HCT116 (cell line): ENCODE measurements around the gene FSD1. TPM values are rescaled to one million over a fixed set of nuclear protein-coding genes. Genes with fewer than 3 reads are reported as not detected.

Experiments
- ATAC-seq: fragments of 200-7000 bp; cut with Tn5 transposase; 2 replicates; pipeline ENCODE4 v1.9.1; 2020; ENCODE audit warnings: mild to moderate bottlenecking, moderate library complexity
- BruUV-seq: library from RNA; stranded (reverse); fragments of 400-500 nt; replicated peaks from 2 replicates; lab custom pipeline; 2021; lab: Mats Ljungman, UMichigan
- CTCF ChIA-PET: fragments of 300-600 bp; sonication (Branson Sonifier 250); formaldehyde crosslinking; loops from one replicate; lab custom pipeline; 2021; ENCODE audit warnings: antibody characterized with exemption; lab: Charles Lee
- POLR2A ChIA-PET: fragments of 300-600, 350-600 bp; sonication (Branson Sonifier 250); formaldehyde crosslinking; loops from one replicate; lab custom pipeline; 2021; ENCODE audit warnings: antibody characterized with exemption; lab: Charles Lee
- RAD21 ChIA-PET, 2 experiments: fragments of 300-600 bp; sonication (Branson Sonifier 250); formaldehyde crosslinking; loops; one replicate each; lab custom pipeline; 2023; ENCODE audit warnings: low total read pairs in 2 of 2; ENCODE audit not compliant: uncharacterized antibody in 2 of 2, unreplicated experiment in 2 of 2, low non-redundant PET in 1 of 2; lab: Charles Lee
- DNase-seq: peaks from one replicate; pipeline ENCODE4 v3.0.0-alpha.2; 2010; ENCODE audit warnings: low read depth, low spot score
- H2AFZ ChIP-seq: fragments of 200-600 bp; shearing (Covaris generic), sonication (generic); 2 replicates; pipeline ENCODE4 v1.6.1; 2017; ENCODE audit warnings: low read depth, mixed run types, mixed read lengths, antibody characterized with exemption, low read length; ENCODE audit not compliant: poor library complexity, severe bottlenecking
- H3K27ac ChIP-seq: 2 replicates; pipeline ENCODE4 v1.5.1; 2012; ENCODE audit warnings: low read depth, low read length
- H3K27me3 ChIP-seq: fragments of 200-600 bp; sonication (generic); 2 replicates; pipeline ENCODE4 v1.6.1; 2016; ENCODE audit warnings: mixed run types, low read length, mixed read lengths; ENCODE audit not compliant: insufficient read depth
- H3K36me3 ChIP-seq, 2 experiments: fragments of 200-500 bp in 1 of 2; fragments of 200-600 bp in 1 of 2; sonication (Bioruptor generic) in 1 of 2; sonication (generic) in 1 of 2; 2 replicates each; pipeline versions ENCODE4 v1.5.1 to v1.6.1; 2014 to 2016; ENCODE audit warnings: low read length in 2 of 2, inconsistent platforms in 1 of 2, mixed read lengths in 1 of 2, mixed run types in 1 of 2; ENCODE audit not compliant: insufficient read depth in 2 of 2, control insufficient read depth in 1 of 2
- H3K4me1 ChIP-seq, 2 experiments: fragments of 200-600 bp in 1 of 2; sonication (generic) in 1 of 2; 2 replicates each; pipeline versions ENCODE4 v1.5.1 to v1.6.1; 2012 to 2017; ENCODE audit warnings: low read length in 2 of 2, inconsistent platforms in 1 of 2, mild to moderate bottlenecking in 1 of 2, mixed read lengths in 1 of 2, mixed run types in 1 of 2, moderate library complexity in 1 of 2; ENCODE audit not compliant: insufficient read depth in 2 of 2, control insufficient read depth in 1 of 2
- H3K4me2 ChIP-seq: fragments of 200-600 bp; sonication (generic); 2 replicates; pipeline ENCODE4 v1.6.1; 2017; ENCODE audit warnings: mixed run types, low read length, mixed read lengths
- H3K4me3 ChIP-seq, 2 experiments: fragments of 200-600 bp in 1 of 2; sonication (generic) in 1 of 2; replicated peaks in 1 of 2; 2 replicates each; pipeline ENCODE4 v1.5.1; 2011 to 2016; ENCODE audit warnings: low read length in 2 of 2, control low read depth in 1 of 2, low read depth in 1 of 2, mild to moderate bottlenecking in 1 of 2, mixed read lengths in 1 of 2, mixed run types in 1 of 2
- H3K79me2 ChIP-seq: fragments of 200-600 bp; sonication (generic); 2 replicates; pipeline ENCODE4 v1.6.1; 2017; ENCODE audit warnings: mild to moderate bottlenecking, mixed run types, low read length, moderate library complexity, mixed read lengths; ENCODE audit not compliant: insufficient read depth
- H3K9ac ChIP-seq: fragments of 200-600 bp; sonication (generic); 2 replicates; pipeline ENCODE4 v1.6.1; 2016; ENCODE audit warnings: low read length, mixed read lengths
- H3K9me2 ChIP-seq: fragments of 200-600 bp; sonication (generic), shearing (Covaris generic); 2 replicates; pipeline ENCODE4 v1.6.1; 2017; ENCODE audit warnings: mixed run types, mild to moderate bottlenecking, moderate library complexity; ENCODE audit not compliant: insufficient read depth
- H3K9me3 ChIP-seq, 2 experiments: fragments of 200-500 bp in 1 of 2; fragments of 200-600 bp in 1 of 2; sonication (Bioruptor generic) in 1 of 2; sonication (generic) in 1 of 2; 2 replicates each; pipeline ENCODE4 v1.6.1; 2014 to 2017; ENCODE audit warnings: low read length in 2 of 2, mixed read lengths in 2 of 2, inconsistent platforms in 1 of 2, low read depth in 1 of 2, mild to moderate bottlenecking in 1 of 2, mixed run types in 1 of 2, moderate library complexity in 1 of 2; ENCODE audit not compliant: control insufficient read depth in 1 of 2, insufficient read depth in 1 of 2
- H4K20me1 ChIP-seq: fragments of 200-600 bp; sonication (generic), shearing (Covaris generic); 2 replicates; pipeline ENCODE4 v1.6.1; 2017; ENCODE audit warnings: mixed run types, mild to moderate bottlenecking, moderate library complexity; ENCODE audit not compliant: insufficient read depth
- CBX3 ChIP-seq: IDR thresholded peaks from 2 replicates; pipeline ENCODE4 v1.6.1; 2012; ENCODE audit warnings: low read depth
- CTCF ChIP-seq, 3 experiments: fragments of 200-600 bp in 1 of 3; sonication (generic) in 1 of 3; IDR thresholded peaks in 2 of 3; conservative IDR thresholded peaks in 1 of 3; 2 replicates each; pipeline ENCODE4 v1.5.1; 2012 to 2017; ENCODE audit warnings: low read depth in 2 of 3, low read length in 2 of 3, antibody characterized with exemption in 1 of 3, borderline replicate concordance in 1 of 3, control low read depth in 1 of 3, mild to moderate bottlenecking in 1 of 3, mixed read lengths in 1 of 3, mixed run types in 1 of 3, moderate library complexity in 1 of 3; ENCODE audit not compliant: insufficient read depth in 1 of 3
- EZH2 ChIP-seq: fragments of 200-600 bp; sonication (generic); IDR thresholded peaks from 2 replicates; pipeline ENCODE4 v1.6.1; 2017; ENCODE audit warnings: antibody characterized with exemption, mixed run types
- POLR2AphosphoS5 ChIP-seq: IDR thresholded peaks from 2 replicates; pipeline ENCODE4 v1.6.1; 2011; ENCODE audit warnings: mild to moderate bottlenecking, low read depth, low read length, moderate library complexity
- SIN3A ChIP-seq: IDR thresholded peaks from 2 replicates; pipeline ENCODE4 v1.6.1; 2012; ENCODE audit warnings: low read depth
- intact Hi-C: fragments of 100-400 bp; cut with micrococcal nuclease; formaldehyde crosslinking; loops from 2 replicates; pipeline ENCODE4 v1.10.0; 2022
- total RNA-seq: library from RNA; stranded (reverse); gene quantifications from one replicate; pipeline ENCODE4 v1.2.1, GENCODE V29; 2021; ENCODE audit not compliant: unreplicated experiment

FSD1 gene
- total RNA-seq, 1 experiment from 2014 or later = 20.1 TPM

- Histone ChIP-seq H2AFZ (no peak overlapping the region), H3K4me2 (no peak overlapping the region), H3K9ac (no peak overlapping the region), H3K27ac (no peak overlapping the region; the same call in 1 of the 2 replicates), H3K9me2 (no peaks in the 10 kb centered on the region), H3K36me3 (peaks cover 5 to 11% of the 10 kb centered on the region in 2 experiments; a peak in 3 of 4 replicates), H3K79me2 (no peaks in the 10 kb centered on the region), H3K4me1 (peaks cover 6 to 23% of the 10 kb centered on the region in 2 experiments; a peak in 3 of 4 replicates), H3K4me3 (no peak overlapping the region), H4K20me1 (no peaks in the 10 kb centered on the region), H3K9me3 (no peaks in the 10 kb centered on the region), H3K27me3 (no peaks in the 10 kb centered on the region)
- ChIA-PET RAD21 (no interaction called here), POLR2A (interaction anchor here (1.0 kb wide), 1 partner anchor 10 kb away, joined by 3 read pairs; no protein-coding TSS in a partner anchor), CTCF (interaction anchor here (0.6 to 1.3 kb wide), 2 partner anchors 92 kb away, joined by 3 to 5 read pairs; no protein-coding TSS in a partner anchor)
- ATAC-seq (no peak), DNase-seq (no peak)
- BruUV-seq = no TSS peak
- TF ChIP-seq POLR2AphosphoS5 = peak; percentile 12; the same call in 1 of the 2 replicates
- no peak for TF ChIP-seq CTCF (IDR thresholded peaks at IDR 0.05 in 2 of 3, conservative IDR thresholded peaks at IDR 0.05 in 1 of 3; ENCODE audit: borderline replicate concordance in 1 of 3, insufficient read depth in 1 of 3, low read depth in 2 of 3, low read length in 2 of 3)
- intact Hi-C loops = no loop called here
Measured at GRCh38 chr19:4358709-4359626, 54.6 kb downstream of the FSD1 start.

- H3K4me2 ChIP-seq = no peak overlapping the region
- H3K36me3 ChIP-seq = peaks cover 5 to 11% of the 10 kb centered on the region in 2 experiments; a peak in 2 of 4 replicates
- H3K4me1 ChIP-seq = peaks cover 6 to 23% of the 10 kb centered on the region in 2 experiments; a peak in 3 of 4 replicates
- no peak overlapping the region for H3K9ac ChIP-seq
- ChIA-PET CTCF (no interaction called here), RAD21 (no interaction called here), POLR2A (no interaction called here)
- no peaks in the 10 kb centered on the region for H3K27me3 ChIP-seq
- no peaks in the 10 kb centered on the region for H4K20me1 ChIP-seq
- no peak overlapping the region for H3K4me3 ChIP-seq
- DNase-seq = no peak
- BruUV-seq = no TSS peak
- no peak for ATAC-seq
- H3K9me3 ChIP-seq = no peaks in the 10 kb centered on the region
- TF ChIP-seq SIN3A = no peak
- TF ChIP-seq EZH2 = no peak
- TF ChIP-seq CBX3 = no peak
- no peak overlapping the region for H2AFZ ChIP-seq
- intact Hi-C loops = no loop called here
- no peaks in the 10 kb centered on the region for H3K79me2 ChIP-seq
- peak overlapping the region; percentile 47; the same call in 1 of the 2 replicates for H3K27ac ChIP-seq
- H3K9me2 ChIP-seq = no peaks in the 10 kb centered on the region
Measured at GRCh38 chr19:4359627-4360000, 55.2 kb downstream of the FSD1 start.
